NCI-H2107 treated with DMSO at 0.1 percent for 48 hours (cell line): ENCODE results near the gene SUGP2.
"Not testable (repeated sequence)": the region's sequence is repeated elsewhere in the genome, so short reads cannot be mapped to it uniquely, and the experiment has no call there.

Experiments used
- DNase-seq: peaks from one replicate; lab custom pipeline; 2025; ENCODE audit not compliant: unreplicated experiment; lab: John Stamatoyannopoulos, UW

SUGP2 gene

DNA sequence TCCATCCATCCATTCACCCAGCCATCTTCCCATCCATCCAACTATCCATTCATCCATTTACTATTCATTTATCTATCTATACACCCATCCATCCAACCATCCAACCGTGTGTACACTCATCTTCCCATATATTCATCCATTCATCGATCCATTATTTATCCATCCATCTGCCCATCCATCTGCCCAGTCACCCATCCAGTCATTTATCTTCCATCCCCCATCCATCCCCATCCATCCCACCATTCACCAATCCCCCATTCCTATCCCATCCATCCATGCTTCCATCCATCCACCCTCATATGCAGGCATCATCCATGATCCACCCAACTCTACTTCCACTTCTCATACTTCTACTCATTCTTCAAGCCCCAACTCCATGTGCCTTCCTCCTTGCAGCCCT is 78.3 kb downstream of the SUGP2 start:
- DNase-seq, result no peak

DNA sequence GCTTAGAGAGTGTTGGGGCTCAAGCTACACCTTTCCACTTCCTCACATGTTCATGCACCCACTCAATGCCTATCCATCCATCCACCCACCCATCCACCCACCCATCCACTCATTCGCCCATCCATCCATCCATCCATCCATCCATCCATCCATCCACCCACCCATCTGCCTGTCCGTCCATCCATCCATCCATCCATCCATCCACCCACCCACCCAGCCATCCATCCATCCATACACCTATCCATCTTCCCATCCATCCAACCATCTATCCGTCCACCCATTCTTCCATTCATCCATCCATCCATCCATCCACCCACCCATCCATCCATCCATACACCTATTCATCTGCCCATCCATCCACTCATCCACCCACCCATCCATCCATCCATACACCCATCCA is 79.2 kb downstream of the SUGP2 start:
- DNase-seq, result no peak

DNA sequence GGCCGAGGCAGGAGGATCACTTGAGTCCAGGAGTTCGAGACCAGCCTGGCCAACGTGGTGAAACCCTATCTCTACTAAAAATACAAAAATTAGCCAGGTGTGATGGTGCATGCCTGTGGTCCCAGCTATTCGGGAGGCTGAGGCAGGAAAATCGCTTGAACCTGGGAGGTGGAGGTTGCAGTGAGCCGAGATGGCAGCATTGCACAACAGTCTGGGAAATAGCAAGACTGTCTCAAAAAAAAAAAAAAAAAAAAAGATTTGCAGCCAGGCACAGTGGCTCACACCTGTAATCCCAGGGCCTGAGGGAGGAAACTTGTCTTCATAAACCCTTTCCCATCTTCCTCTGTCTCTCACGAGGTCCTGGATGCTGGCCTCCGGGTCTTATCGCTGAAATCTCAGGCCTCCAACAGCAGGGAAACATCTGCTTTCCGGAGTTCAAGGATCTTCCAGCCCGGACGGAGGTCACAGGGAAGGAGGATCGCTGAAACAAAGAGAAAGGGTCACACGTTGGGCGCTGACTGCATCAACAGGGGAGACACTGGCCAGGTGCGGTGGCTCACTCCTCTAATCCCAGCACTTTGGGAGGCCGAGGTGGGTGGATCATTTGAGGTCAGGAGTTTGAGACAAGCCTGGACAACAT is 80.8 kb downstream of the SUGP2 start:
- not testable (repeated sequence) for DNase-seq

DNA sequence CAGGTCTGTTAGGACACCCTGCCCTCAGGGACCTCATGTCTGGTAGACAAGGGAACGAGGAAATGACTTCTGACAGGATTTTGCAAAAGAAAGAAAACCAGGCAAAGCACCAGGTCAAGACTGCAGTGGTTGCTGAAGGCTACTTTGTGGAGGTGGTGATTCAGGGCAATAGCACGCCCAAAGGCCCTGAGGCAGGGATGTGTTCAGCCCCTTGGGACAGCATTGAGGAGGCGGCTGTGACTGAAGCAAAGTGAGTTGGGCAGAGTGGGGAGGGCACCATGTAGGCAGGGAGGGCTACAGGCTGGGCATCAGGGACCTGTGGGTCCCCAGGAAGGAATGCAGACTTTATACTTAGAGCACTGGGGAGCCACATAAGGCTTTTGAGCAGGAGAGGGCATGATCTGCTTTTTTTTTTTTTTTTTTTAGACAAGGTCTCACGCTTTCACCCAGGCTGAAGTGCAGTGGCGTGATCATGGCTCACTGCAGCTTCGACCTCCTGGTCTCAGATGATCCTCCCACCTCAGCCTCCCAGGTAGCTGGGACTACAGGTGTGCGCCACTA is 81.5 kb downstream of the SUGP2 start:
- DNase-seq, result no peak

DNA sequence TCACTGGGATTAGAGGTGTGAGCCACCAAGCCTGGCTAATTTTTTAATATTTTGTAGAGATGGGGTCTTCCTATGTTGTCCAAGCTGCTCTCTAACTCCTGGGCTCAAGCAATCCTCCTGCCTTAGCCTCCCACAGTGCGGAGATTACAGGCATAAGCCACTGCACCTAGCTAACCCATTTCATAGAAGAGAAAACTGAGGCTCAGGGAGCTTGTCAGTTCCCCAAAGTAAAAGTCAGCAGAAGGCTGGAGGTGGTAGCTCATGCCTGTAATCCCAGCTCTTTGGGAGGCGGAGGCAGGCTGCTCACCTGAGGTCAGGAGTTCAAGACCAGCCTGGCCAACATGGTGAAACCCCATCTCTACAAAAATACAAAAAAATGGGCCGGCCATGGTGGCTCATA is 83.5 kb downstream of the SUGP2 start:
- DNase-seq, result no peak

DNA sequence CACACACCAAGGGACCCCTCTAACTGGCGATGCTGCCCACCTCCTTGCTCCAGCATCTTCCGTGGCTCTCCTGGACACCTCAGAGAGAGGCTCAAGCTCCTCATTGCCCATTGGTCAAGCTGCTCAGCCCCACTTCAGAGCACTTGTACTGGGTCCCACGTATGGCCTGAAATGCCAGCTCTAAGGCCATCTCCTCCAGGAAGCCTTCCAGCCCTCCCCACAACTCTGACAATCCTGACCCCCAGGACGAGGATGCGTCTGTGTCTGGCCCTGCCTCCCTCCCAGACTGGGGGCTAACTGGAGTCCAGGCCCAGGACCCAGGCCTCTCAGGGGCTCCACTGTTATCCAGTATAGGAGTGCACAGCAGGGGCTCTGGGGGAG is 84.4 kb downstream of the SUGP2 start:
- no peak for DNase-seq

DNA sequence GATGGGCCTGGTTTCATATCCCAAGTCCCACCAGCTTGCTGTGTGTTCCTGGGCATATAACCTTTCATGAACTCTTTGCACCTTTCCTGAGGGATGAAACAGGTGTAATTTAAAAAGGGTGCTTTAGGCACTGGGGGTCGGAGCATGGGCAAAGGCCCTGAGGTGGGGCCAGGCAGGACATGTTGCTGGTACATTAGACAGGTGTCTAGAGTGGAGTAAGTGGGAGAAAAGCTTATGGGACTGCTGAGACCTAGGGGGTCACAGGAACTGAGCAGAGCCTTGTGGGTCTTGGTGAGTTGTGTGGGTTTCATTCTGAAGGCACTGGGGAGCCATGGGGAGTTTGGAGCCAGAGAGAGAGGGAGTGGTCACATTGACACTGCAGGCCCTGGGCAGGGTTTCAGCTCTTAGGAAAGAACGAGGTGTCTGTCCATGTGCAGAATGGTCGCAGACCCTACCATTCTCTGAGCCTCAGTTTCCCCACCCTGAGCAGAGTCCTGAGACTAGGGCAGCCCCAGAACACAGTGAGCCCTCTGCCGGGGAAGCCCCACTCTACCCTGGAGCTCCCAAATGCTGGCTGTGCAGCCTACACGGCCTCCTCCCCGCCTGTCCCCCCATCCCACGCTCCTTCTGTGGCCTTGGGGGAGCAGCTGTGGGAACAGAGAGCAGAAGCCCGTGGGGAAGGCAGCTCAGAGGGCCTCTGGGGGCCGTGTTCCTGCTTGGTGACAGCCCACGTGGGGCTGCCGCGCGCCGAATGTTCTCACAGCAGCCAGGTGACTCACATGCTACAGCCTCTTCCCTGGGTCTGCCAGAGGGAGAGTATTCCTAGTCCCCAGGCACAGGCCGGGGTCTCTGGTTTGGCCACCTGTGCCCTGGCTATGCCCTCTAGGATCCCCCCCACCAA is 85.0 kb downstream of the SUGP2 start:
- DNase-seq, result no peak

DNA sequence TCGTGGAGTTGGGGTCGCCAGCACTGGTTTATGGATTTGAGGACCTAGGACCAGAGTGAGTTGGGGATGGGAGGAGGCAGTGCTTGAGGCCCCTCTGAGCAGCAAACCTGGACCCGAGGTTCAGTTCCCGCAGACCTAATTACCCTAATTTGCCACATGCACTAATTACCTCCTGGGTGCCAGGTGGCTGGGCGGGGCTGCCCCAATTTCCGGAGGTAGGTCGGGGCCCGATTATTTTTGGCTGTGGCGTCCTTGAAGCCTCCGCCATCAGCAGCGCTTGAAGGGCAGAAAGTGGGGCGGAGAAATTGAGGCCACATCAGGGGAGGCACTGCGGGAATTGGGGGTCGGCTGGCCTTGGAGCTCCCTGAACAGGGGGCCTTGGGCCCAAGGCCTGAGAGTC is 86.4 kb downstream of the SUGP2 start:
- DNase-seq, result no peak

DNA sequence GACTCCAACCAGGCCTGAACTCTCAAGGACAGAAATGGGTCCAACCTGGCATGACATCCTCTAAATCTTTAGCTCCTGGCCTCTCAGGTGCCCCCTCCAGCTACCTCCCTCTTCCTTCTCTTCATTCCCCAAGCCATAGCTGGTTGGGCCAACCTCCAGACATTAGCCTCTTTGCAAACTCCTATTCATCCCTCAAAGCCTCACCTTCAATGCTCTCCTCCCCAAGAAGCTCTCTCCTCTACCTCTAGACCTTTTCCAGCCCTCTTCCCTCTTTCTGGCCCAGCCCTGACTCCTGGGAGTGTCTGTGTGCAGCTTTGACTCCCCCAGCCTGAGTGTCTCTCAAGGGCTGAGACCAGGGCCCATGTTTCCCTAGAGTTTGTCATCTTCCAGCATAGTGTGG is 87.0 kb downstream of the SUGP2 start:
- DNase-seq, result no peak

DNA sequence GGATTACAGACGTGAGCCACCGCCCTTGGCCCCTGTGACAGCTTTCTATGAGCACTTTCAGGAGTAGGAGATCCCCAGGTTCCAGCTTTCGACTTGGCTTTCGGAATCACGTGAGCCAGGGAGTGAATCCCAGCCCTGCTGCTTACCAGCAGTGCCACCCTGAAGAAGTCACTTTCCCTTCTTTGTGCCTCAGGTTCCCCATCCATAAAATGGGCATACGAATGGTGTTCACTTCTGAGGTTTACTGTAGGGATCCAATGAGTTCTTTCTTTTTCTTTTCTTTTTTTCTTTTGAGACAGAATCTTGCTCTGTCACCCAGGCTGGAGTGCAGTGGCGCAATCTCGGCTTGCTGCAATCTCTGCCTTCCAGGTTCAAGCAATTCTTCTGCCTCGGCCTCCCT is 88.0 kb downstream of the SUGP2 start:
- no peak for DNase-seq

DNA sequence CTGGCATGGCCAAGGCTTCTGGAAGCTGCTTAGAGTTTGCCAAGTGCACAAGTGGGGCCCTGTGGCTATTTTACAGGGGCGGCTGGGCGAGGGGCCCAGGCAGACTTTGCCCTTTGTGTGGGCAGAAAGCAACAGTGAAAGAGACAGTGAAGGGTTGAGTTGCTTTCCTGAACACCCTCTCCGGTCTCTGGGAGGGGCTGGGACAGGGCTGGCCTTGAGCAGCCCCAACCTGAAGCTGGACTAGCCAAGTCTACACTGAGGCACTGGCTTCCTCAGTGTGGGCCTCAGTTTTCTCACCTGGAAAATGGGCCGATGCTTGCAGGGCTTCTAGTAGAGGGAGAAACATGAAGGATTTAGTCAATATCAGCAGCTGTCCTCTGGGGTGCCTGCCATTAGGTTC is 89.9 kb downstream of the SUGP2 start:
- no peak for DNase-seq

DNA sequence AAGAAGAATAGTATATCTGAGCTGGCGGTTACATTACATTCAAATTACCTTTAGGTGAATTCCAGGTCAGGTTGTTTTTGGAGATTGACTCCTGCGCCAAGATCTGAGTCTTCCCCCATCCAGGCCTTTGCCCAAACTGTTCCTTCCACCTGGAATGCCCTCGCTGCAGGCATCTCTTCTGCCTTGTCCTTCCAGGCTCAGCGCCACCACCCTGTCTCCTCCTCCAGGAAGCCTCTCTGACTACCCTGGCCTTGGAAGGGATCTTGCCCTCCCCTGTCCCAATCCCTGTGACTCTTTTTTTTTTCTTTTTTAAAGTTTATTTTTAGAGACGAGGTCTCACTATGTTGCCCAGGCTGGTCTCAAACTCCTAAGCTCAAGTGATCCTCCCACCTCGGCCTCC is 90.6 kb downstream of the SUGP2 start:
- DNase-seq, result no peak

DNA sequence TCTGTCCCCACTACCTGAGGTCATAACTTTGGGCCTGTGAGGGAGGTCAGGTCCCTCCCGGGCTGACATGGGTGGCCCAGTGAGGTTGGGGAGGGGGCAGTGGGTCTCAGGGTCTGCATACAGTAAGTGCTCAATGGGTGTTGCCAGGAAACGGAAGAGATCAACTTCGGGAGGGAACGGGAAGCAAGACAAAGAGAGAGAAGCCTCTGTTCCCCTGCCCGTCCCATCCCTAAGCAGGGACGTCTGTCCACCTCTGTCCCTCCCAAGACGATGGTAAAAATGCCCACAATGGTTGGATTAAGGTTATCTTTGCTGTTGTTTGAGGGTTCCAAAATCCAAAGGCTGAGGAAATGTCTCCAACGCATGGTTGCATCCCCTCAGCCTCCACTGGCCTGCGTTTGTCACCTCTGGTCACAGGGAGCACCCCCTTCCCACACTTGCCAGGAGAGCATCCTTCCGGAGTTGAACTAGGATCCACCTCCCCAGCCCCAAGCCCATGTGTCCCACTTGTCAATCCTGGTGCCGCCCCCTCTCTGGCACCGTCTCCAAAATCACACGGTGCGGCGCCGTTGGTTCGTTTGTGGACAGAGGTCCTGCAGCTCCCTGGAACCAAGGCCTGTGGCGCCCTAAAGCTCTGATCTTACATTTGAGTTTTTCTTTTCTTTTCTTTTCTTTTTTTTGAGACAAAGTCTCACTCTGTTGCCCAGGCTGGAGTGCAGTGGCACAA is 91.5 kb downstream of the SUGP2 start:
- DNase-seq, result no peak
